CD4-positive, CD25-positive, alpha-beta regulatory T cell (primary cell): Measurements from ENCODE around the gene PRPF4. TPM values are rescaled to one million over a fixed set of nuclear protein-coding genes. Genes with fewer than 3 reads are reported as not detected.
A peak's percentile ranks its signal among the peaks of the same experiment; 100 is the strongest.

Source experiments
- ATAC-seq, 2 donors: fragments of 150-1000 bp; cut with Tn5 transposase; one replicate each; pipeline ENCODE4 v1.10.0; 2021; ENCODE audit warnings: low read depth in 2 of 2, moderate number of reproducible peaks in 2 of 2, moderate library complexity in 1 of 2
- DNase-seq, 3 donors: peaks; one replicate each; pipeline versions ENCODE4 v3.0.0 to v3.0.0-alpha.2; 2012 to 2022; ENCODE audit warnings: mixed read lengths in 1 of 3
- H3K27ac ChIP-seq: one replicate; pipeline ENCODE4 v1.7.0; 2013; ENCODE audit warnings: mild to moderate bottlenecking, low read length; ENCODE audit not compliant: insufficient read depth, poor library complexity, severe bottlenecking
- H3K27me3 ChIP-seq: one replicate; pipeline ENCODE4 v1.7.0; 2013; ENCODE audit warnings: low read length; ENCODE audit not compliant: control insufficient read depth, insufficient read depth
- H3K36me3 ChIP-seq: one replicate; pipeline ENCODE4 v1.7.0; 2013; ENCODE audit warnings: mild to moderate bottlenecking, low read length, moderate library complexity; ENCODE audit not compliant: control insufficient read depth, insufficient read depth
- H3K4me1 ChIP-seq: 2 replicates; pipeline ENCODE4 v1.7.0; 2013; ENCODE audit warnings: mild to moderate bottlenecking, low read length; ENCODE audit not compliant: insufficient read depth, control insufficient read depth, poor library complexity, severe bottlenecking
- H3K4me3 ChIP-seq: one replicate; pipeline ENCODE4 v1.7.0; 2013; ENCODE audit warnings: low read depth, mild to moderate bottlenecking, low read length, moderate library complexity
- H3K9me3 ChIP-seq, 2 experiments: 1 replicate in 1 of 2; 2 replicates in 1 of 2; pipeline ENCODE4 v1.7.0; 2013; ENCODE audit warnings: low read length in 2 of 2, mild to moderate bottlenecking in 1 of 2, moderate library complexity in 1 of 2; ENCODE audit not compliant: control insufficient read depth in 2 of 2
- H3K27ac Mint-ChIP-seq, 3 donors: one replicate each; pipeline ENCODE4 v1.8.0; 2020 to 2022; ENCODE audit warnings: mild to moderate bottlenecking in 3 of 3, mixed read lengths in 3 of 3, moderate library complexity in 2 of 3
- H3K27me3 Mint-ChIP-seq: one replicate; pipeline ENCODE4 v1.8.0; 2022; ENCODE audit warnings: mild to moderate bottlenecking, mixed read lengths
- H3K36me3 Mint-ChIP-seq: one replicate; pipeline ENCODE4 v1.8.0; 2020; ENCODE audit warnings: mixed read lengths
- H3K4me1 Mint-ChIP-seq, 4 donors: one replicate each; pipeline ENCODE4 v1.8.0; 2020 to 2022; ENCODE audit warnings: mixed read lengths in 4 of 4, mild to moderate bottlenecking in 1 of 4
- H3K4me3 Mint-ChIP-seq, 4 donors: one replicate each; pipeline ENCODE4 v1.8.0; 2020 to 2022; ENCODE audit warnings: mild to moderate bottlenecking in 4 of 4, mixed read lengths in 4 of 4, moderate library complexity in 3 of 4
- H3K9me3 Mint-ChIP-seq, 7 donors: one replicate each; pipeline ENCODE4 v1.8.0; 2020 to 2022; ENCODE audit warnings: mixed read lengths in 7 of 7, mild to moderate bottlenecking in 3 of 7, moderate library complexity in 2 of 7
- polyA plus RNA-seq, 4 donors: library from polyadenylated mRNA; unstranded; fragments of 300-500 nt; fragmentation: Illumina TruSeq; gene quantifications; one replicate each; pipeline ENCODE4 v1.2.3, GENCODE V29; 2021
- total RNA-seq: library from RNA; stranded (reverse); gene quantifications from one replicate; pipeline ENCODE4 v1.2.3, GENCODE V29; 2022

The PRPF4 gene
- total and polyA plus RNA-seq, 5 donors from 2014 or later: 18.4 to 25.7 (median 22.9) TPM

DNA sequence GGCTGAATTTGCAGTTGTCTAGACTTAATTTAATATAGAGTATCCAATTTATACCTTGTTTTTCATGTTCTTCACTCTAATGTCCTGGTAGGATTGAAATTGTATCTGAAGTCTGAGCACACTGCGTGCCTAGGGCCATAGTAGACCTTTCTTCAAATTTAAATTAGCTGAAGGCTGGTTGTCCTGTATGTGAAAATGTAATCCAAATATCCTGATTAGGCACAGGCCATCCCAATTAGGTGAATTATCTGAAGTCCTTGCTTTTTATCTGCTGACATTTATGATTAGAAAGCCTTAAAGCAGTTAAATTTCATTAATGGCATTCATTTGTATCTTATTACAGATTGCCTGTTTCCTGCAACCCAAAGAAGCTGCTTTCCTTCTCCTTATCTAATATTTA is 20.5 kb upstream of the PRPF4 start:
- peaks cover 23% of the 10 kb centered on the region for H3K36me3 Mint-ChIP-seq
- no peak overlapping the region for H3K4me3 Mint-ChIP-seq
- H3K4me1 Mint-ChIP-seq: no peaks in the 10 kb centered on the region
- H3K27me3 Mint-ChIP-seq: no peaks in the 10 kb centered on the region
- H3K9me3 Mint-ChIP-seq: peaks cover 0 to 3% (median 0%) of the 10 kb centered on the region in 7 donors
- Histone ChIP-seq H3K4me1 (no peaks in the 10 kb centered on the region), H3K27ac (no peak overlapping the region), H3K36me3 (peaks cover 6% of the 10 kb centered on the region), H3K27me3 (no peaks in the 10 kb centered on the region), H3K4me3 (no peak overlapping the region), H3K9me3 (no peaks in the 10 kb centered on the region)
- no peak for ATAC-seq
- no peak overlapping the region for H3K27ac Mint-ChIP-seq
- no peak for DNase-seq

DNA sequence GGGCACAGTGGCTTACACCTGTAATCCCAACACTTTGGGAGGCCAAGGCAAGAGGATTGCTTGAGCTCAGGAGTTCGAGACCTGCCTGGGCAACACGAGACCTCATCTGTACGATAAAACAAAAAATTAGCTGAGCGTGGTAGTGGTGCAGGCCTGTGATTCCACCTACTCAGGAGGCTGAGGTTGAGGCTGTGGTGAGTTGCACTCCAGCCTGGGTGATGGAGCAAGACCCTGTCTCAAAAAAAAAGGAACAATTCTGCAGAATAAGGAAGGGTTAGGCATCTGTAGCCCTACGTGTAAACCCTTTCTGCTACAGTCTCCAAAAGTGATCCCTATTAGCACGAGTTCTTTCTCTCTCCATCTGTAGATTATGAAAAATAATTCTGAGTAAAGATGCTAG is 20.0 kb upstream of the PRPF4 start:
- Mint-ChIP-seq H3K4me3 (no peak overlapping the region), H3K27ac (no peak overlapping the region), H3K27me3 (no peaks in the 10 kb centered on the region), H3K9me3 (peaks cover 0 to 3% (median 0%) of the 10 kb centered on the region in 7 donors), H3K4me1 (no peaks in the 10 kb centered on the region), H3K36me3 (peaks cover 28% of the 10 kb centered on the region)
- Histone ChIP-seq H3K9me3 (no peaks in the 10 kb centered on the region), H3K4me1 (no peaks in the 10 kb centered on the region), H3K4me3 (no peak overlapping the region), H3K36me3 (peaks cover 10% of the 10 kb centered on the region), H3K27ac (no peak overlapping the region), H3K27me3 (no peaks in the 10 kb centered on the region)
- ATAC-seq: no peak
- no peak for DNase-seq

DNA sequence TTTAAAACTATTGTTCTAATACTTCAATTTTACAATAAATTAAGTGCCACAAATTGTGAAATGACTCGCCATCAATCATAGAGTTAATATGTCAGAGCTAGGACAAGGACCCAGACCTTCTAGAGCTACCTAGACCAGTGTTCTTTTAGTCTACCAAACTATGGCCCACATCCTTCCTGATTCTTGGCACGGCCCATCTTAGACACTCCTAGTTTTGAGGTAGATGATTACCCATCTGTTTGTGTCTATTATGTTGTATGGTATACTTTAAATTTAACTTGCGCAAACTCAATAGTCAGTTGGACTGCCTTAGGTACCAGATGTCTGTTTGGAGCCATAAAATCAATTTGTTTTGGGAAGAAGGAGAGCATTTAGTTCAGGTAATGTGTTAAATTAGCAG is 17.6 kb upstream of the PRPF4 start:
- DNase-seq (no peak), ATAC-seq (no peak)
- no peak overlapping the region for H3K4me3 Mint-ChIP-seq
- Histone ChIP-seq H3K36me3 (peaks cover 10% of the 10 kb centered on the region), H3K9me3 (no peaks in the 10 kb centered on the region), H3K27me3 (no peaks in the 10 kb centered on the region), H3K4me3 (no peak overlapping the region), H3K4me1 (no peaks in the 10 kb centered on the region), H3K27ac (no peak overlapping the region)
- no peaks in the 10 kb centered on the region for H3K27me3 Mint-ChIP-seq
- H3K4me1 Mint-ChIP-seq: no peaks in the 10 kb centered on the region
- peaks cover 36% of the 10 kb centered on the region for H3K36me3 Mint-ChIP-seq
- no peak overlapping the region for H3K27ac Mint-ChIP-seq
- H3K9me3 Mint-ChIP-seq: peaks cover 0 to 1% (median 0%) of the 10 kb centered on the region in 7 donors

DNA sequence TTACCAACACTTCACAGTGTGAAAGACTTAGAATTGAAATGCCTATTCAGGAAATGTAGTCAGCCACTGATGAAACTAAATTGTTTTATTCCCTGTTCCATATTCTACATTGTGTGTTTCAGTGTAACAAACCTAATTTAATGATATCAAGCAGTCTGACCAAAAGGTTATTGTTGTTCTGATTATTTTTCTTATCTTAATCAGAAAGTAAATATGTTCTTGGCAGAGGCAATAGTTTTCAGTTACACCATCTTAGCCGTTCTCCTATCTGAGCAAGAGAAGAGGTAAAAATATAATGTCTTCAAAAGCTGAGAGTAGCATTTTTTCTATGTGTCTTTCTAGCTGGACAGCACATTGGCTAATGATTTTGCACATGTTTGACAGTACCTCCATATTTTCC is 17.2 kb upstream of the PRPF4 start:
- no peak for ATAC-seq
- no peak for DNase-seq
- Histone ChIP-seq H3K36me3 (peaks cover 10% of the 10 kb centered on the region), H3K4me3 (no peak overlapping the region), H3K27ac (no peak overlapping the region), H3K27me3 (no peaks in the 10 kb centered on the region), H3K9me3 (no peaks in the 10 kb centered on the region), H3K4me1 (no peaks in the 10 kb centered on the region)
- Mint-ChIP-seq H3K36me3 (peaks cover 36% of the 10 kb centered on the region), H3K27me3 (no peaks in the 10 kb centered on the region), H3K4me1 (no peaks in the 10 kb centered on the region), H3K4me3 (no peak overlapping the region), H3K27ac (no peak overlapping the region), H3K9me3 (peaks cover 0 to under 1% (median 0%) of the 10 kb centered on the region in 7 donors)

DNA sequence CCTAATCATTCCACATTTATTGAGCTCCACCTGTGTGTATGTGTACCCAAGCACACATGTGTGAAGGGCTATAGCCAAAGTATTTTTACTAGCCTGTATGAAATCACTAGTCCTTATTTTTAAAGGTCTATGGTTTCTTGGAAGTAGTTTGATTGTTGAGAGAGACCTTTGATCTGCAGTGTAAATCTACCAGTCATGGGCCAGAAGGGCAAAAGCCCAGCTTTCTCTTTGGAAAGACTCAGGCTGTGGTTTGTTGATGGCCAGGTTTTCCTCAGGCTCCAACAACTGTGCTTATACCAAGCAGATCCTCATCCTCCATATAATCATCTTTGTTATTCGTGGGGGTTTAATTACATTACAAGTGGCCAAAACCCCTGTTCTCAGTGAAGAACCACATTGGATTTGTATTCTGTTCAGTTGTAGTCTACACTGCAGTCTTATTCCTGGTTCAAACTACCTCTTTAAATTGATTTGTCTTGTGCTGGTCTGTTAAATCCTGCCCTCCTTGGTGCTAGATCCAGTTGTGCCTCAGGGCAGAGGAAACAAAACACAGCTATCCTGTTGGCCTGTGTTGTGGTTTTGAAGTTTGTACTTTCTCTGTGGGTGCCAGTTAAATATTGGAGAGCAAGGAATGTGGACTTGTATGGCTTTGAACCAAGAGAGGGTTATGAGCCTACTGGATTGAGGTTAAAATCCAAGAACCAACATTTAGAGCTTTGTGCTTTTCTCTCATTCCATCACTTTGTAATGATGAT is 13.4 kb upstream of the PRPF4 start:
- ATAC-seq (no peak), DNase-seq (no peak)
- no peaks in the 10 kb centered on the region for H3K27me3 ChIP-seq
- Mint-ChIP-seq H3K36me3 (peaks cover 41% of the 10 kb centered on the region), H3K27me3 (no peaks in the 10 kb centered on the region), H3K27ac (no peak overlapping the region), H3K4me1 (no peaks in the 10 kb centered on the region), H3K4me3 (no peak overlapping the region), H3K9me3 (peaks cover 0 to 2% (median 0%) of the 10 kb centered on the region in 7 donors)
- H3K36me3 ChIP-seq: peaks cover 18% of the 10 kb centered on the region
- H3K4me3 ChIP-seq: no peak overlapping the region
- no peak overlapping the region for H3K27ac ChIP-seq
- H3K9me3 ChIP-seq: no peaks in the 10 kb centered on the region
- no peaks in the 10 kb centered on the region for H3K4me1 ChIP-seq

DNA sequence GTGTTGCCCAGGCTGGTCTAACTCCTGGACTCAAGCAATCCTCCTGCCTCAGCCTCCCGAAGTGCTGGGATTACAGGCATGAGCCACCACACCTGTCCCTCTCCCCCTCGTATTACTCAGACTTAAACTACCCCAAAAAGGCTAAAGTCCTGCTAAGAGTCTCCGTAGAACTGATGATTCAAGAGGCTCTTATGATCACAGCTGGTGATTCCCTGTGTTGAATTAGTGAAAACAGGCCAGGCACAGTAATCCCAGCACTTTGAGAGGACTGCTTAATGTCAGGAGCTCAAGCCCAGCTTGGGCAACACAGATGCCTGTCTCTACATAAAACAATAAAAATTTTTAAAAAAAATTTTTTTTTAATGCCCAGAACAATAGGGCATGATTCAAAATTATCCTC is 9.3 kb upstream of the PRPF4 start:
- H3K4me3 Mint-ChIP-seq: no peak overlapping the region
- DNase-seq: no peak
- Histone ChIP-seq H3K4me3 (no peak overlapping the region), H3K9me3 (no peaks in the 10 kb centered on the region), H3K4me1 (no peaks in the 10 kb centered on the region), H3K36me3 (peaks cover 45% of the 10 kb centered on the region), H3K27me3 (no peaks in the 10 kb centered on the region), H3K27ac (no peak overlapping the region)
- ATAC-seq: no peak
- peaks cover 12 to 17% (median 15%) of the 10 kb centered on the region in 4 donors for H3K4me1 Mint-ChIP-seq
- H3K27ac Mint-ChIP-seq: peak overlapping the region in 1 of 3 donors; percentile 56
- H3K9me3 Mint-ChIP-seq: peaks cover 0 to 2% (median 0%) of the 10 kb centered on the region in 7 donors
- H3K36me3 Mint-ChIP-seq: peaks cover 37% of the 10 kb centered on the region
- no peaks in the 10 kb centered on the region for H3K27me3 Mint-ChIP-seq

DNA sequence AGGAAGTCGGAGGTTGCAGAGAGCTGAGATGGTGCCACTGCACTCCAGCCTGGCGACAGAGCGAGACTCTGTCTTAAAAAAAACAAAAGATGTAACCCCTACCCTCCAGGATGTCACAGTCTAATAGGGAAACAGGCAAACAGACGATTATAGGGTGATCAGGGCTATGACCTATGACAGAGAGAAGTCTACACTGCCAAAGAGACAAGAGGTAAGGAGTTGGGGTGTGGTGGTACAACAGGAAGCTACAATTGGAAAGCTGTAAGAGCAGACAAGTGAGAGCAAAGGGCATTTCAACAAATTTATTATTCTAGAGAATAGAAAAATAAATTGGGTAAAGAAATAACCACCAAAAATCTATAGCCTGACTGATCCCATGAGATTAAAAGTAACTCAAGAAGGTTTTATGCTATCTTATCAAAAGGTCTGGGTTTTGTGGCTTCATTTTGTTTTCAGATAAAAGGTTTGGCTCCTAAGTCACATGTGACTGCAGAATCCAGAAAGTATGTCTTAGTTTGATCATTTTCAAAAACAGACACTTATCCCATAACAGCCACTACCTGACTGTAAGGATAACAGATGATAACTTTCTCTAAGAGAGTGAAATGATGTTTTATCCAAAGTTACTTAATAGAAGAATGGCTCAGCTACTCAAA is 7.4 kb upstream of the PRPF4 start:
- H3K9me3 Mint-ChIP-seq: peaks cover 0 to 2% (median 0%) of the 10 kb centered on the region in 7 donors
- H3K36me3 Mint-ChIP-seq: peaks cover 37% of the 10 kb centered on the region
- Histone ChIP-seq H3K4me1 (no peaks in the 10 kb centered on the region), H3K27ac (no peak overlapping the region), H3K27me3 (no peaks in the 10 kb centered on the region), H3K36me3 (peaks cover 63% of the 10 kb centered on the region), H3K9me3 (no peaks in the 10 kb centered on the region), H3K4me3 (no peak overlapping the region)
- H3K4me1 Mint-ChIP-seq: peaks cover 12 to 22% (median 17%) of the 10 kb centered on the region in 4 donors
- H3K4me3 Mint-ChIP-seq: peak overlapping the region in 1 of 4 donors; percentile 21
- DNase-seq (no peak), ATAC-seq (no peak)
- peak overlapping the region in 2 of 3 donors; percentile 78 to 79 for H3K27ac Mint-ChIP-seq
- no peaks in the 10 kb centered on the region for H3K27me3 Mint-ChIP-seq
